ENCODE measurements around the gene IGFN1.
"Not testable (repeated sequence)": the region's sequence is repeated elsewhere in the genome, so short reads cannot be mapped to it uniquely, and the experiment has no call there.

IGFN1 gene

GRCh38 chr1:201154389-201155165, 36.0 kb upstream of the IGFN1 start, which contains the start of gene TMEM9:
Gene TMEM9, minus strand, starts transcription at chr1:201154474. Its CDS starts 551 bp downstream, at chr1:201153923.
- peaks cover 6% of the 10 kb centered on the region for H3K36me3 Mint-ChIP-seq
- peak within 1 kb of the TSS; percentile 68 for H3K27ac Mint-ChIP-seq
- peaks cover 21% of the 10 kb centered on the region for H3K4me1 Mint-ChIP-seq (ENCODE audit: low read depth)
- no peaks in the 10 kb centered on the region for H3K9me3 Mint-ChIP-seq (ENCODE audit: low read depth)
- H3K4me3 Mint-ChIP-seq, result peak within 1 kb of the TSS; percentile 91
- peaks cover 13% of the 10 kb centered on the region for H3K27me3 Mint-ChIP-seq

GRCh38 chr1:201155354-201155753, 35.3 kb upstream of the IGFN1 start:
- H3K4me3 Mint-ChIP-seq, result no peak overlapping the region
- H3K4me1 Mint-ChIP-seq (ENCODE audit: low read depth), result peaks cover 21% of the 10 kb centered on the region
- no peak overlapping the region for H3K27ac Mint-ChIP-seq
- peaks cover 15% of the 10 kb centered on the region for H3K27me3 Mint-ChIP-seq
- H3K36me3 Mint-ChIP-seq, result peaks cover 6% of the 10 kb centered on the region
- H3K9me3 Mint-ChIP-seq (ENCODE audit: low read depth), result no peaks in the 10 kb centered on the region

- H3K9me3 Mint-ChIP-seq (ENCODE audit: low read depth), result no peaks in the 10 kb centered on the region
- H3K4me3 Mint-ChIP-seq, result peak overlapping the region; percentile 12
- peaks cover 19% of the 10 kb centered on the region for H3K4me1 Mint-ChIP-seq (ENCODE audit: low read depth)
- peaks cover 18% of the 10 kb centered on the region for H3K27me3 Mint-ChIP-seq
- no peak overlapping the region for H3K27ac Mint-ChIP-seq
- no peaks in the 10 kb centered on the region for H3K36me3 Mint-ChIP-seq
Observed at GRCh38 chr1:201156346-201156745, 34.3 kb upstream of the IGFN1 start.

- H3K4me1 Mint-ChIP-seq (ENCODE audit: low read depth), result peaks cover 19% of the 10 kb centered on the region
- peaks cover 18% of the 10 kb centered on the region for H3K27me3 Mint-ChIP-seq
- no peaks in the 10 kb centered on the region for H3K9me3 Mint-ChIP-seq (ENCODE audit: low read depth)
- H3K27ac Mint-ChIP-seq, result no peak overlapping the region
- no peak overlapping the region for H3K4me3 Mint-ChIP-seq
- no peaks in the 10 kb centered on the region for H3K36me3 Mint-ChIP-seq
Observed at GRCh38 chr1:201156819-201157218, 33.8 kb upstream of the IGFN1 start.

- Mint-ChIP-seq H3K4me3 (no peak overlapping the region), H3K4me1 (ENCODE audit: low read depth) (peaks cover 15% of the 10 kb centered on the region), H3K27ac (no peak overlapping the region), H3K36me3 (no peaks in the 10 kb centered on the region), H3K27me3 (peaks cover 18% of the 10 kb centered on the region), H3K9me3 (ENCODE audit: low read depth) (no peaks in the 10 kb centered on the region)
Observed at GRCh38 chr1:201157949-201158348, 32.7 kb upstream of the IGFN1 start.

- H3K9me3 Mint-ChIP-seq (ENCODE audit: low read depth); H3K4me1 Mint-ChIP-seq (ENCODE audit: low read depth); H3K27ac Mint-ChIP-seq; H3K36me3 Mint-ChIP-seq; H3K4me3 Mint-ChIP-seq; H3K27me3 Mint-ChIP-seq: not testable (repeated sequence)
Observed at GRCh38 chr1:201163036-201163435, 27.6 kb upstream of the IGFN1 start.

GRCh38 chr1:201163707-201164106, 26.9 kb upstream of the IGFN1 start:
- no peaks in the 10 kb centered on the region for H3K36me3 Mint-ChIP-seq
- no peaks in the 10 kb centered on the region for H3K4me1 Mint-ChIP-seq (ENCODE audit: low read depth)
- H3K4me3 Mint-ChIP-seq, result no peak overlapping the region
- peaks cover 7% of the 10 kb centered on the region for H3K27me3 Mint-ChIP-seq
- no peak overlapping the region for H3K27ac Mint-ChIP-seq
- H3K9me3 Mint-ChIP-seq (ENCODE audit: low read depth), result no peaks in the 10 kb centered on the region

GRCh38 chr1:201164645-201165044, 26.0 kb upstream of the IGFN1 start:
- Mint-ChIP-seq H3K4me3 (no peak overlapping the region), H3K27me3 (peaks cover 7% of the 10 kb centered on the region), H3K27ac (no peak overlapping the region), H3K4me1 (ENCODE audit: low read depth) (no peaks in the 10 kb centered on the region), H3K9me3 (ENCODE audit: low read depth) (no peaks in the 10 kb centered on the region), H3K36me3 (no peaks in the 10 kb centered on the region)

- no peaks in the 10 kb centered on the region for H3K36me3 Mint-ChIP-seq
- peaks cover 13% of the 10 kb centered on the region for H3K4me1 Mint-ChIP-seq (ENCODE audit: low read depth)
- H3K9me3 Mint-ChIP-seq (ENCODE audit: low read depth), result no peaks in the 10 kb centered on the region
- H3K27ac Mint-ChIP-seq, result no peak overlapping the region
- peaks cover 2% of the 10 kb centered on the region for H3K27me3 Mint-ChIP-seq
- H3K4me3 Mint-ChIP-seq, result no peak overlapping the region
Observed at GRCh38 chr1:201167041-201167991, 23.3 kb upstream of the IGFN1 start.

GRCh38 chr1:201169203-201169602, 21.4 kb upstream of the IGFN1 start:
- Mint-ChIP-seq H3K4me3 (no peak overlapping the region), H3K27ac (no peak overlapping the region), H3K36me3 (no peaks in the 10 kb centered on the region), H3K27me3 (peaks cover 5% of the 10 kb centered on the region), H3K9me3 (ENCODE audit: low read depth) (no peaks in the 10 kb centered on the region), H3K4me1 (ENCODE audit: low read depth) (peaks cover 13% of the 10 kb centered on the region)

GRCh38 chr1:201169971-201170532, 20.6 kb upstream of the IGFN1 start:
- peak overlapping the region; percentile 55 for H3K27ac Mint-ChIP-seq
- H3K4me1 Mint-ChIP-seq (ENCODE audit: low read depth), result peaks cover 13% of the 10 kb centered on the region

GRCh38 chr1:201170533-201171062, 20.0 kb upstream of the IGFN1 start:
- H3K27me3 Mint-ChIP-seq, result peaks cover 8% of the 10 kb centered on the region
- no peaks in the 10 kb centered on the region for H3K36me3 Mint-ChIP-seq
- peak overlapping the region; percentile 81 for H3K4me3 Mint-ChIP-seq
- H3K4me1 Mint-ChIP-seq (ENCODE audit: low read depth), result peaks cover 13% of the 10 kb centered on the region
- peak overlapping the region; percentile 61 for H3K27ac Mint-ChIP-seq
- H3K9me3 Mint-ChIP-seq (ENCODE audit: low read depth), result no peaks in the 10 kb centered on the region

More at GRCh38 chr1:201169971-201170532, 20.6 kb upstream of the IGFN1 start:
- no peaks in the 10 kb centered on the region for H3K36me3 Mint-ChIP-seq
- peak overlapping the region; percentile 81 for H3K4me3 Mint-ChIP-seq
- H3K9me3 Mint-ChIP-seq (ENCODE audit: low read depth), result no peaks in the 10 kb centered on the region
- peaks cover 5% of the 10 kb centered on the region for H3K27me3 Mint-ChIP-seq

GRCh38 chr1:201171063-201172036, 19.3 kb upstream of the IGFN1 start:
- H3K9me3 Mint-ChIP-seq (ENCODE audit: low read depth), result no peaks in the 10 kb centered on the region
- H3K27me3 Mint-ChIP-seq, result peaks cover 8% of the 10 kb centered on the region
- H3K36me3 Mint-ChIP-seq, result no peaks in the 10 kb centered on the region
- H3K27ac Mint-ChIP-seq, result peak overlapping the region; percentile 61
- peak overlapping the region; percentile 81 for H3K4me3 Mint-ChIP-seq
- H3K4me1 Mint-ChIP-seq (ENCODE audit: low read depth), result peaks cover 13% of the 10 kb centered on the region

GRCh38 chr1:201172326-201172725, 18.3 kb upstream of the IGFN1 start:
- peaks cover 8% of the 10 kb centered on the region for H3K27me3 Mint-ChIP-seq
- H3K36me3 Mint-ChIP-seq, result no peaks in the 10 kb centered on the region
- H3K27ac Mint-ChIP-seq, result no peak overlapping the region

More at GRCh38 chr1:201172326-201172725, 18.3 kb upstream of the IGFN1 start:
- Mint-ChIP-seq H3K4me3 (peak overlapping the region; percentile 81), H3K4me1 (ENCODE audit: low read depth) (peaks cover 13% of the 10 kb centered on the region), H3K9me3 (ENCODE audit: low read depth) (no peaks in the 10 kb centered on the region)

All from activated naive CD8-positive, alpha-beta T cell (primary cell).